Heart left ventricle (tissue), 16 donors: ENCODE results near the gene ITIH5. TPM values are rescaled to one million over a fixed set of nuclear protein-coding genes. Genes with fewer than 3 reads are reported as not detected.

Experiments
- ATAC-seq, 4 donors: fragments of 200-7000 bp; cut with Tn5 transposase; one replicate each; pipeline ENCODE4 v1.9.1; 2020 to 2022; ENCODE audit warnings: moderate library complexity in 4 of 4, mild to moderate bottlenecking in 3 of 4, moderate number of reproducible peaks in 1 of 4
- DNase-seq, 5 donors: peaks; one replicate each; pipeline ENCODE4 v3.0.0-alpha.2; 2020
- H3K27ac ChIP-seq, 12 donors: fragments of 200-600 bp; sonication (generic) in 4 of 12; one replicate each; pipeline versions ENCODE4 v1.5.0 to v1.8.0; 2016 to 2022; ENCODE audit warnings: mild to moderate bottlenecking in 2 of 12
- H3K27me3 ChIP-seq, 9 donors: fragments of 200-600 bp; sonication (generic) in 2 of 9; one replicate each; pipeline versions ENCODE4 v1.5.1 to v1.8.0; 2016 to 2022; ENCODE audit warnings: mild to moderate bottlenecking in 3 of 9
- H3K36me3 ChIP-seq, 9 donors: fragments of 200-600 bp; sonication (generic) in 2 of 9; one replicate each; pipeline versions ENCODE4 v1.5.0 to v1.8.0; 2018 to 2022; ENCODE audit warnings: mild to moderate bottlenecking in 2 of 9
- H3K4me1 ChIP-seq, 12 donors: fragments of 200-600 bp; sonication (generic) in 4 of 12; one replicate each; pipeline versions ENCODE4 v1.5.0 to v1.8.0; 2016 to 2022; ENCODE audit warnings: mild to moderate bottlenecking in 3 of 12
- H3K4me3 ChIP-seq, 12 donors: fragments of 200-600 bp; sonication (generic) in 4 of 12; one replicate each; pipeline versions ENCODE4 v1.5.0 to v1.8.0; 2017 to 2022; ENCODE audit warnings: mild to moderate bottlenecking in 9 of 12, moderate library complexity in 4 of 12
- H3K9me3 ChIP-seq, 12 donors: fragments of 200-600 bp; sonication (generic) in 4 of 12; one replicate each; pipeline versions ENCODE4 v1.5.0 to v1.8.0; 2016 to 2022; ENCODE audit warnings: mild to moderate bottlenecking in 1 of 12
- CTCF ChIP-seq, 12 donors: fragments of 200-600 bp; sonication (generic) in 4 of 12; IDR thresholded peaks; one replicate each; pipeline versions ENCODE4 v1.5.0 to v1.8.0; 2018 to 2022; ENCODE audit warnings: antibody characterized with exemption in 12 of 12, mild to moderate bottlenecking in 5 of 12
- POLR2A ChIP-seq, 2 donors: fragments of 450-650 bp; IDR thresholded peaks; one replicate each; pipeline ENCODE4 v1.6.1; 2017; ENCODE audit warnings: antibody characterized with exemption in 2 of 2, mild to moderate bottlenecking in 2 of 2, moderate library complexity in 2 of 2
- WGBS, 4 donors: extraction: QIAGEN DNeasy Blood & Tissue Kit in 2 of 4; methylation state at CpG; one replicate each; pipeline versions ENCODE4 v1.1.5 to v1.1.7; 2013 to 2018; 5-methylcytosine and 5-hydroxymethylcytosine counted together
- intact Hi-C, 10 donors: fragments of 100-400 bp; cut with DNase I; formaldehyde crosslinking; loops; one replicate each; pipeline versions ENCODE4 v1.11.1 to v1.14.2; 2022
- polyA plus RNA-seq, 2 donors: library from polyadenylated mRNA; stranded (reverse); fragments of 200-250 nt; gene quantifications; one replicate each; pipeline ENCODE4 v1.2.3, GENCODE V29; 2013
- total RNA-seq, 9 donors: library from RNA; depleted of rRNA in 2 of 9; stranded (reverse); fragments of >200 nt in 2 of 9; fragmentation: NEBNext Ultra II Directional in 3 of 9; extraction: Animal tissue kit (Norgen Biotek cat#: 25700) in 3 of 9; gene quantifications; one replicate each; pipeline versions ENCODE4 v1.1.0 to v1.2.4, GENCODE V29; 2016 to 2023
- donor health status: ischemic (EF 13 %, LVEDD 7.1; RV severe dilation, severe dysfunction).
- donor health status: healthy with polysubstance abuse.
- donor health status: DM: no; HTN: yes; CAD: no.
- donor health status: DM: no; HTN: no; CAD: no.
- donor health status: ischemic (EF 25% LVEDD 6.9; RV normal size, moderate dysfunction).
- donor health status: ischemic (EF 25% LVEDD 5.7; RV mildly dilated, moderate dysfunction).
- donor health status: healthy.
- donor health status: DM: yes; HTN: yes; CAD: no.
- donor health status: ischemic (EF 35%, LVEDD 5.7; RV mildly dilated, moderate dysfunction).
- donor health status: nonischemic (EF 11% LVEDD 7.7; RV severe dilation, severe dysfunction).
- donor health status: DM: yes; HTN: yes; CAD: no.
- donor health status: PGD.
- donor health status: ischemic (EF 29% LVEDD 5.4; RV normal size, mild dysfunction).
- donor health status: nonischemic (EF 23%, LVEDD 6.1; RV moderate dilation, normal function).

ITIH5 gene
- total and polyA plus RNA-seq, 11 donors: 2.7 to 20.4 (median 7.1) TPM

GRCh38 chr10:7583626-7584025 is 83.1 kb downstream of the ITIH5 start:
- 44 to 59% (median 53%) methylated on average over 3 of the region's 3 CpGs for WGBS, 4 donors
- no peaks in the 10 kb centered on the region for H3K9me3 ChIP-seq
- H3K36me3 ChIP-seq: peaks cover 0 to 25% (median 0%) of the 10 kb centered on the region in 9 donors
- H3K27me3 ChIP-seq: no peaks in the 10 kb centered on the region
- peak overlapping the region in 1 of 12 donors; percentile 11 for H3K27ac ChIP-seq
- intact Hi-C loops: no loop called here
- H3K4me3 ChIP-seq: no peak overlapping the region
- ATAC-seq (peak in 2 of 4 donors; percentile 62), DNase-seq (peak in 2 of 5 donors; percentile 50 to 70)
- peaks cover 0 to 4% (median 0%) of the 10 kb centered on the region in 12 donors for H3K4me1 ChIP-seq
- TF ChIP-seq POLR2A (IDR thresholded peaks at IDR 0.05) (no peak), CTCF (IDR thresholded peaks at IDR 0.05) (no peak)

GRCh38 chr10:7580520-7580919 is 86.2 kb downstream of the ITIH5 start:
- no peaks in the 10 kb centered on the region for H3K9me3 ChIP-seq
- peaks cover 0 to 4% (median 0%) of the 10 kb centered on the region in 12 donors for H3K4me1 ChIP-seq
- intact Hi-C loops: no loop called here
- ATAC-seq (no peak), DNase-seq (no peak)
- TF ChIP-seq POLR2A (IDR thresholded peaks at IDR 0.05): no peak
- no peak for TF ChIP-seq CTCF (IDR thresholded peaks at IDR 0.05)
- no peak overlapping the region for H3K4me3 ChIP-seq
- H3K36me3 ChIP-seq: peaks cover 0 to 33% (median 0%) of the 10 kb centered on the region in 9 donors
- no peaks in the 10 kb centered on the region for H3K27me3 ChIP-seq
- H3K27ac ChIP-seq: no peak overlapping the region
- 55 to 66% (median 62%) methylated on average over 5 of the region's 5 CpGs for WGBS, 4 donors

DNA sequence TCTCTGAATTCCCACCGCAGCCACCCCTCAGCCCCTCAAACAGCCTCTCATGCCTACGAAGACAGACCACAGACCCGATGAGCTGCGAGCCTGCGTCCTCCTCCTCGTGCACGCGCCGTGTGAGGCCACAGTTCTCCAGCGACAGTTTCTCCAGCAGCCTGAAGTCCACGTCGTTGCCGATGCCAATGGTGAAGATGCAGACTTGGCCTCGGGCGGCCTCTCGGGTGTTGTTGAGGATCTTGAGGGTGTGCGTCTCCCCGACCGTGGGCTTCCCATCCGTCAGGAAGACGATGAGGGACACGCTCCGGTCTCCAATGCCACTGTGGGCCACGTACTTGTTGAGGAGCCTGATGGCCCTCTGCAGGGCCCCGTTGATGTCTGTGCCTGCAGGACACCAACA is 87.1 kb downstream of the ITIH5 start:
- intact Hi-C loops: no loop called here
- no peak overlapping the region for H3K4me3 ChIP-seq
- no peaks in the 10 kb centered on the region for H3K9me3 ChIP-seq
- TF ChIP-seq CTCF (IDR thresholded peaks at IDR 0.05) (no peak), POLR2A (IDR thresholded peaks at IDR 0.05) (no peak)
- no peak overlapping the region for H3K27ac ChIP-seq
- H3K36me3 ChIP-seq: peaks cover 0 to 36% (median 0%) of the 10 kb centered on the region in 9 donors
- no peak for ATAC-seq
- no peak for DNase-seq
- 93 to 96% (median 96%) methylated on average over 19 to 25 of the region's 25 CpGs for WGBS, 4 donors
- H3K27me3 ChIP-seq: no peaks in the 10 kb centered on the region
- H3K4me1 ChIP-seq: peaks cover 0 to 4% (median 0%) of the 10 kb centered on the region in 12 donors

DNA sequence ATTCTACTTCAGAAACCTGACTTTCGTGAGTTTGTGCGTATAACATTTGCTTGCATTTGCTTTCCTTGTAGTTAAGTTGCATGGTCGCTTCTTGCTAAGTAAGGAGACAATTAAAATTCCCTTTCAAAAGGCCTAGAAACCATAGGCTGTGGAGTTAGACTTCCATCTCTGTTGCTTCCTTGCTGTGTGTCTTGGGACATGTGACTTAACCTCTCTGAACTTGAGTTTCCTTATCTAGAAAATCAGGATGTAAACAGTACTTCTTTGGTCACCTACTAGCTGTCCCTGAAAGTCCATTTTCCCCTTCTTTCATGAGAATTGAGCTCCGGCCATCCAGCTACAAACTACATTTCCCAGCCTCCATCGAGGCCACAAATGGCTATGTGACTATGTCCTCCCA is 89.2 kb downstream of the ITIH5 start:
- intact Hi-C loops: no loop called here
- TF ChIP-seq POLR2A (IDR thresholded peaks at IDR 0.05) (no peak), CTCF (IDR thresholded peaks at IDR 0.05) (no peak)
- no peak overlapping the region for H3K27ac ChIP-seq
- WGBS, 4 donors: 94 to 96% (median 96%) methylated on average over 5 of the region's 5 CpGs
- ATAC-seq (no peak), DNase-seq (no peak)
- H3K4me1 ChIP-seq: no peaks in the 10 kb centered on the region
- no peaks in the 10 kb centered on the region for H3K27me3 ChIP-seq
- no peak overlapping the region for H3K4me3 ChIP-seq
- H3K36me3 ChIP-seq: peaks cover 0 to 35% (median 0%) of the 10 kb centered on the region in 9 donors
- H3K9me3 ChIP-seq: no peaks in the 10 kb centered on the region
